GM19452 (cell line): Measurements from ENCODE around the gene GCFC2.
"Not testable (repeated sequence)": the region's sequence is repeated elsewhere in the genome, so short reads cannot be mapped to it uniquely, and the experiment has no call there.

Experiments used
- ATAC-seq: cut with Tn5 transposase; IDR thresholded peaks from one replicate; pipeline ENCODE4 v1.9.1; 2021; ENCODE audit not compliant: unreplicated experiment

The GCFC2 gene

GRCh38 chr2:75710577-75711253 lies at the start of gene GCFC2:
GCFC2 (minus strand) TSS chr2:75710915; CDS start chr2:75710855, 60 bp downstream.
- ATAC-seq, result peak; percentile 95

GRCh38 chr2:75752828-75753227 lies 42.1 kb upstream of the GCFC2 start:
- no peak for ATAC-seq

- no peak for ATAC-seq
These were observed 41.2 kb upstream of the GCFC2 start for GRCh38 chr2:75751824-75752468.

GRCh38 chr2:75751360-75751759 lies 40.6 kb upstream of the GCFC2 start:
- ATAC-seq, result no peak

DNA sequence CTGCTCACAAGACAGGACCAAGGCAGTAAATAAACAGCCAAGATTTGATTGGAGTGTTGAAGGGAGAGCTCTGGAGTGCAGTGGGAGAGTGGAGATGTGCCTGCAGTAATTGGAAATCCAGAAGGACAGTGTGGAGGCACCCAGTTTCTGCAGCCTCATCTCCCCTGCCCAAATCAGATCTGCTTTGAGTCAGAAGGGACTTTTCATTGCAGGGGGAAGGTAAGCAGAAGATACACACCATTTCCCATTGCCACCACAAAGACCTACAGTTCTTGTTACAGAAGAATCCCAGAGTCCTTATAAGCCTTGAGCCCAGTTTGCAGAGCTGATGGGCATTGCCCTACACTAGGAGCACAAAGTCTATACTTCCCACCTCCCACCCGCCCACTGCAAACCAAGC lies 27.2 kb upstream of the GCFC2 start:
- ATAC-seq, result no peak

DNA sequence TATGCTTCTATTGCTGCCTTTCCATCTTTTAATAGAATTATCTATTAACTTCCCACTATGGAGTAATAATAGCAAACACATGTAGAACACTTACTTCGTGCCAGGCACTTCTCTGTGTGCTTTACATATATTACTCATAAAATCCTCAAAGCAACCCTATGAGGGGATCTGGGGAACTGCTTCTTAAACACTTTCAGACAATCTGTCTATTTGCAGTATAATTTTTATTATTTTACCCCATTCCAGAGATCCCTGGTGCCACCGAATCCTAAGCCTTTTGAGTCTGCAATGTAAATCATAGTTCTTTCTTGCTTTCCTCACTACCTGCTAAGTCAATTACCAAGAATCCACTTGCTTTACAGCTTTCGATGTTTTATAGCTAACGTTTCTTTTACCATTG lies 25.6 kb upstream of the GCFC2 start:
- no peak for ATAC-seq

- ATAC-seq, result no peak
These were observed 19.1 kb upstream of the GCFC2 start for GRCh38 chr2:75729861-75730260.

DNA sequence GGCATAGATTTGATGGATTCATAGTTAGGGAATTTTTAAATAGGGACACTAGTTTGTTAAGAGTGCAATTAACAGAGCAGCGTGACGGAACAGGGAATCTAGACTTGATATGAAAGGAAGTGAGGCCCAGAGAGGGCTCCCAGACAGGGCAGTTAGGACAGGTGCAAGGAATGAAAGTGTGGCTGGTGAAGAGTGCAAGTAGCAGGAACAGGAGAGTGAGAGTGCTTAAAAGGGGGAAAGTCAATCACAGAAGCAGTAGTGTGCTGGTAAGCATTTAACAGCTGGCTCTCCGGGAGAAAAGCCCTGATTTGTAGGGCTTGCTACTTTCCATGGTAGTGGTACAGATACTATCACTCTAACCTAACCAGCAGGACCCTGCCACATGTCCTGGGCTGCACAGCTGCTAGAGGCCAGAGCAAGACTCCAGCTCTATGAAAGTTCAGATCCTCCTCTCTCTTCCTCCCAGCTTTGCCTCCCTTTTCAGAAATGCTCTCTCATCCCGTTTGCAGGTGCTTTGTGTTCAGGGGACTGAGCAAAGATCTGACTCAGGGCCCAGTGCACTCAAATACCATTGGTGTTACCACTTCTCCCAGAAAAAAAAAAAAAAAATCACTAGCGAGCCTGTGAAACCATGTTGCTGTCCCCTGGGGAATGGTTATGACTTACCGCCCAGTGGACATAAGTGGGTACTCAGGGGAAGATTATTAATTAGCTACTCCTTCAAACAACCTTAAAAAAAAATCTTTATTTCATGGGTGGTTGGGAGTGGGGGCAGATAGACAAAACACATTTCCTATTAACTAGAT lies 18.1 kb upstream of the GCFC2 start:
- no peak for ATAC-seq

DNA sequence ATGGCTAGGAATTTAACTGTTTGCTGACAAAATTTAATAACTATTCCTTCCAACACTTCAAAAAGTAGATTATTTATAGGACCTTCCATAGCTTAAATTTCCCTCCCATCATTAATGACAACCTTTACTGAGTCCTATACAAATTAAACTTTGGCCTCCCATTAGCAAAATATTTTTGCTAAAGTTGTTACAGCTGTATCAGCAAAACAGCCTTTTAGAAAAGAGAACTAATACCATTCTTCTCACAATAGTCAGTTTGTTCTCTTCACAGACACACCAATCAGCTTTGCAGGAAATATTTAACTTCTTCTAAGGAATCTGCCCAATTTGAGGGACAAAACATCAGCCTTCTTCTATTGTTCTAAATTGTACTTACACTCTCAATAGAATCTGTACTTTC lies 12.0 kb upstream of the GCFC2 start:
- no peak for ATAC-seq

DNA sequence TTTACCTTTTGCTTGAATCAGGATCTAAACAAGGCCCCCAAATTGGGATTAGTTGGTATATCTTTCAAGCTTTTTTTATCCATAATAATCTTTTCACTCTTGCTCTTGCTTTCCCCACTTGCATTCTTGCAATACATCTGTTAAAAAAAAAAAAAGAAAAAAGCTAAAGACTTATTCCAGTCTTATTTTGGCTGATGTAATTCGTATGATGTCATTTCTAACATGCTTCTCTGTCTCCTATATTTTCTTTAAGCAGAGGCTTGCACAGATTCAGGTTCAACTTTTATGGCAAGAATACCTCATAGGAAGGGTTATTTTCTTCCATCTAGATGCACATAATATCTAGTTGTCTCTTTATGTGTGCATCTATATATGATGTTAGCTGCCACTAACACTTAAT lies 9.8 kb upstream of the GCFC2 start:
- no peak for ATAC-seq

GRCh38 chr2:75719616-75720015 lies 8.9 kb upstream of the GCFC2 start:
- ATAC-seq, result no peak

DNA sequence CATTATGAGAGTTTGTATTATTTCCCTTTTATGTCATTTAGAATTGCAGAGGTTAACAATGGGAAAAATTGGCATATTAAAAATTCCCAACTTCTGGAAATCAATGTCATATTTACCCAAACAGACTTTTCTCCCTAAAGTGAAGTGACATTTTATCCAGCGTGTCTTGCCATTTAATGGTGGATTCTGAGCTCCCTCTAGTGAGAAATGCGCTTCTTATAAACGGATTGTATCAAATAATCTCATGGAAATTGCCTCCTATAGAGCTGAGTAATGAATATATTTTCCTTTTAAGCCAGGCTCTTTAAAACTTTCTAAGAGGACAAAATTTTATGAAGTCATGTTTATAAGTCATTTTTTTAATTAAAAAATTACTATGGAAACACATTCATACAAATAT lies 5.7 kb upstream of the GCFC2 start:
- ATAC-seq, result no peak

DNA sequence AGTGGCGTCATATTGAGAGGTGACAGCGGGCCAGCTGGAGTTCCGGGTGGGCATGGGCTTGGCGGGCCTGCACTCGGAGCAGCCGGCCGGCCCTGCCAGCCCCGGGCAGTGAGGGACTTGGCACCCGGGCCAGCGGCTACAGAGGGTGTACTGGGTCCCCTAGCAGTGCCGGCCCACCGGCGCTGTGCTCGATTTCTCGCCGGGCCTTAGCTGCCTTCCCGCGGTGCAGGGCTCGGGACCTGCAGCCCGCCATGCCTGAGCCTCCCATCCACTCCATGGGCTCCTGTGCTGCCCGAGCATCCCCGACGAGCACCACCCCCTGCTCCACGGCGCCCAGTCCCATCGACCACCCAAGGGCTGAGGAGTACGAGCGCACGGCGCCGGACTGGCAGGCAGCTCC lies 875 bp upstream of the GCFC2 start:
- ATAC-seq, result not testable (repeated sequence)

DNA sequence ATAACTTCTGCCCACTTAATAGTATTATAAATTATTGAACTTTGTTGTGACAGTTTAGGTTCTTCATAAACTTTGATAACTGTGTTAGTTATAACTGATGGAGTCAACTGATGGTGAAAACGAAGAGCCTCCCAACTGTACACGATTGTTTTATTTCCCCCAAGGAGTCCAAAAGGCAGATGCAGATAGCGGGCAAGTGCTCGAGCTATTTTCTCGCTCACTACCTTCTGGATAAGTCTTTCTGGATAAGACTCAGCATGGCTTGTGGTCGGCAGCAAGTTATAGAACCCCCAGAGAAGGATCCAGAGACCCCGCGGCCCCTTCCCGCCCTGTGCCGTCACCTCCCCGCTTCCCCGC lies 517 bp downstream of the GCFC2 start:
- ATAC-seq, result peak; percentile 31

DNA sequence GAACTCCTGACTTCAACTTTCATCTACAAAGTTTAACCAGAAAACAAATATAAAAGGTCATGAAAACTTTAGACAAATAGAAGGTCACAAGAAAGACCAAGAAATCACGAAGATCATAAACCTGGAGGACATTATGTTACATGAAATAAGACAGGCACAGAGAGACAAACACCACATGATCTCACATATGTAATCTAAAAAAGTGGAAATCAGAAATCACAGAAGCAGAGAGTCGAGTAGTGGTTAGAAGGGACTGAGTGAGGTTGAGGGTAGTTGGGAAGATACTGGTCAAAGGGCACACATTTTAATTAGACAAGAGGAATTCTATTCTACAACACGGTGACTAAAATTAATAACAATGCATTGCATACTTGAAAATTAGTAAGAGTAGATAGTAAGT lies 1.4 kb downstream of the GCFC2 start:
- ATAC-seq, result no peak

DNA sequence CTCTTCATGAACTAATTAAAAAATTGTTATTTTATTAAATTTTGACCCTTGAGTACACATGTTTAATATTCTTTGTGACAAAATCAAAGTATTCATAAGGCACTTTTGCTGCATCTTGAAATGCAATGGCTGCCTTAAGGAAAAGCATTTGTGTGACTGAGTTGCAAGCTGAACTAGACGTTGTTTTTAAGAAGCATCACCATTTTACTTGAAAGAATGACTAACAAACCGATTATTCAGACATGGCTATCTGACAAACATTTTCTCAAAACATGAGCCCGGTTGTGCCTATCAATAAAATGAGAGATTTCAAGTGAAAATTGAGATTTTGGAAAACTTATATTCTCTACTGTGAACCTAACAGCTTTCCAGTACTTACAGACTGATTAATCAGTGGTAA lies 2.8 kb downstream of the GCFC2 start:
- no peak for ATAC-seq

GRCh38 chr2:75705921-75706320 lies 4.8 kb downstream of the GCFC2 start:
- ATAC-seq, result no peak

- no peak for ATAC-seq
These were observed 7.0 kb downstream of the GCFC2 start for GRCh38 chr2:75703589-75704287.

DNA sequence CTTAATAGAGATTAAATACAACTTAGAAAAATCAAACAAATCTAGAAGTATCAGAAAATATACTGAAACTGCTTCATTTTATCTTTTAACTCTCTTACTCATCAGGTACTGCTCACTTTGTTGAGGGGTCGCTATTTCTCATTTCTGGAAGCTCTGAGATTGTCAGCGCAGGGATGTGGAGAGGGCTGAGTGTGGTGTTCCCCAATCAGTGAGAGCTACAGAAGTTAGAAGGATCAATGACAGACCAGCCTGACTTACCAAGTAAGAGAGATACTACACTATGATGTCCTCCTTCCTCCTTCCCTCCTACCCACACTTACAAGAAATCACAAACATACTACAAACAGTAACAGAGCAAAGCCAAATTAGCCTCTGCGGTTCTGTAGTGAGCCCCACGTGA lies 8.1 kb downstream of the GCFC2 start:
- ATAC-seq, result no peak

GRCh38 chr2:75698918-75699317 lies 11.8 kb downstream of the GCFC2 start:
- no peak for ATAC-seq

- ATAC-seq, result no peak
These were observed 22.5 kb downstream of the GCFC2 start for GRCh38 chr2:75688196-75688595.

GRCh38 chr2:75683430-75683829 lies 27.3 kb downstream of the GCFC2 start:
- ATAC-seq, result not testable (repeated sequence)
